Aorta (tissue), 5 donors: ENCODE results near the gene ACOT7. TPM values are rescaled to one million over a fixed set of nuclear protein-coding genes. Genes with fewer than 3 reads are reported as not detected.

ENCODE experiments used
- ATAC-seq: fragments of 200-7000 bp; cut with Tn5 transposase; one replicate; pipeline ENCODE4 v1.9.1; 2022; ENCODE audit warnings: moderate library complexity; ENCODE audit not compliant: low FRiP score
- DNase-seq, 2 donors: peaks; one replicate each; pipeline ENCODE4 v3.0.0-alpha.2; 2020
- H3K27ac ChIP-seq, 2 donors: one replicate each; pipeline ENCODE4 v1.5.1; 2013; ENCODE audit warnings: low read length in 2 of 2, mild to moderate bottlenecking in 2 of 2, moderate library complexity in 2 of 2, control low read depth in 1 of 2, inconsistent platforms in 1 of 2, low read depth in 1 of 2
- H3K27me3 ChIP-seq, 2 donors: one replicate each; pipeline ENCODE4 v1.6.1; 2013; ENCODE audit warnings: control low read depth in 1 of 2, low read length in 1 of 2, mild to moderate bottlenecking in 1 of 2, moderate library complexity in 1 of 2; ENCODE audit not compliant: insufficient read depth in 2 of 2, control insufficient read depth in 1 of 2
- H3K36me3 ChIP-seq, 2 donors: one replicate each; pipeline ENCODE4 v1.6.1; 2013; ENCODE audit warnings: control low read depth in 1 of 2, low read length in 1 of 2, mild to moderate bottlenecking in 1 of 2; ENCODE audit not compliant: insufficient read depth in 2 of 2, control insufficient read depth in 1 of 2
- H3K4me1 ChIP-seq, 2 donors: one replicate each; pipeline ENCODE4 v1.6.1; 2013; ENCODE audit warnings: low read length in 2 of 2, control low read depth in 1 of 2, mild to moderate bottlenecking in 1 of 2, moderate library complexity in 1 of 2; ENCODE audit not compliant: insufficient read depth in 2 of 2, control insufficient read depth in 1 of 2
- H3K4me3 ChIP-seq, 2 donors: one replicate each; pipeline ENCODE4 v1.5.1; 2013; ENCODE audit warnings: low read length in 2 of 2, control low read depth in 1 of 2, mild to moderate bottlenecking in 1 of 2
- H3K9me3 ChIP-seq: one replicate; pipeline ENCODE4 v1.6.1; 2013; ENCODE audit warnings: mild to moderate bottlenecking, low read length; ENCODE audit not compliant: control insufficient read depth
- WGBS, 2 donors: extraction: QIAGEN DNeasy Blood & Tissue Kit; methylation state at CpG; one replicate each; pipeline ENCODE4 v1.1.7; 2013; 5-methylcytosine and 5-hydroxymethylcytosine counted together
- intact Hi-C, 2 donors: fragments of 100-400 bp; cut with DNase I; formaldehyde crosslinking; loops; one replicate each; pipeline versions ENCODE4 v1.14.2 to v1.15.0; 2022
- polyA plus RNA-seq, 2 donors: library from polyadenylated mRNA; stranded (reverse); fragments of 200-250 nt; gene quantifications; one replicate each; pipeline ENCODE4 v1.2.3, GENCODE V29; 2013
- total RNA-seq, 2 donors: library from RNA; stranded (reverse); fragmentation: NEBNext Ultra II Directional; extraction: Animal tissue kit (Norgen Biotek cat#: 25700); gene quantifications; one replicate each; pipeline ENCODE4 v1.2.1, GENCODE V29; 2021
- donor health status: healthy with polysubstance abuse.
- donor health status: Bipolar disorder and iron deficiency.
- donor health status: DM: no; HTN: no; CAD: no.
- donor health status: DM: no; HTN: no; CAD: no.
- donor health status: DM: yes; HTN: yes; CAD: no.

Gene ACOT7
- total and polyA plus RNA-seq, 4 donors = 12.5 to 22.6 (median 17.6) TPM

DNA sequence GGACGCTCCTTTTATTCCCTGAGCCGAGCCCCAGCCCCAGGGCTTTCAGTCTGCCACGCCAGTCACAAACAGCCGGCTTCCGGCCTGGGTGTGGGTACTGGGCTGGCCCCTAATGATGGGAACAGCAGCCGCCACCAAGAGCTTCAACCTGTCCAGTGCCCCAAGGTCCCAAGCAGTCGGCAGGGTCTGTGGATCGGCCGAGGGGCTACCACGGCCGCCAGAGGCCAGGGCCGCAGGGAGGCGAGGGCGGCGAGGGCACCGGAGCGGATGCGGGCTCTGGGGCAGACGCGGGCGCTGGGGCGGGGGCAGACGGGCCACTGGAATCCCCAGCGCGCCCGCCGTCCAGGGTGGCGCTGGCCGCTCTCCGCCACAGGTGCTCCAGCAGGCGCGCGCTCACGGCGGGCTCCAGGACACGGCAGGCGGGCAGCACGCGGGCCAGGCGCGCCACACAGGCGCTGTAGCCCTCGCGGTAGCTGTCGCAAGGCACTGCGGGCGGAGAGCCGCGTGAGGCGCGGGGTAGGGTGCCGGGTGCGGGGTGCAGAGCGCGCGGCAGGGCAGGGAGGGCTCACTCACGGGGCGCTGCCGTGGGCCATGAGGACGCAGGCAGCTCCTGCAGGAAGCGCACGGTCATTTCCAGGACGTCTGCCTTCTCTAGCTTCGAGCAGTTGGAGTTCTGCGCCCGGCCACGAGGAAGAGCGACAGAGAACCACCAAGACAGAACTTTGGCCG, 25.3 kb upstream of the ACOT7 start:
- intact Hi-C loops = no loop called here
- Histone ChIP-seq H3K9me3 (no peaks in the 10 kb centered on the region), H3K4me1 (no peaks in the 10 kb centered on the region), H3K27me3 (no peaks in the 10 kb centered on the region), H3K4me3 (no peak overlapping the region), H3K36me3 (no peaks in the 10 kb centered on the region), H3K27ac (no peak overlapping the region)
- ATAC-seq (no peak), DNase-seq (no peak)
- 7 to 8% methylated on average over 49 to 69 of the region's 69 CpGs for WGBS, 2 donors

DNA sequence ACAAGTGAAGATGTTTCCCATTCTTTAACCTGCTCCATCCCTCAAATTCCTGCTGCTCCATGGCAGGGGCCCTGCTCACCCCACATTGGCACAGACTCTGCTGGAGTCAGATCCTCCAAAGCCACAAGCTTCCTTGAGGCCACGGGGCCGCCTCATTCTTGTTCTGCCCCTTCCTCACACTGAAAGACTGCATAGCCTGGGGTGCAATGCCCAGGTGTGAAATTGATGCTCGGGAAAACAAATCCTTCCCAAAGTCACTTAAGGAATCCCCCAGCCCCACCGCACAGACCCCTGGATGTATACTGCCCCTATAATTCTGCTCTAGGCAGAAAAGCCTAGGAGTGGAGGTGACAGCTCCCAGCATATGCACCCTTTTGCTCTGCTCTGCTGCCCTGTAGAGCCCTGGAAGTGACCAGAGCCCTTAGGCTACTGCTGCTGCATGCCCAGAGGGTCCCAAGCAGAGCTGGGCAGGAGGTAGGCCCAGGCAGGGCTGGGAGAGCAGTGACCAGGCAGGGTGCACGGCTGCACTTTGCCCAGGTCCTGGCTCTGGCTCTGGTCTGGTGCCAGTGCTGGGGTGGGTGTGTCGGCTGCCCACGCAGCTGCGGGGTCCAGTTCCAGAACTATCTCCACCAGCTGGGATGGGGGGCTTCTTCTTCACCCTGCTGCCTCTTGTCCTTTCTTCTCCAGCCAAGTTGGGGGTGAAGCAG, 24.5 kb upstream of the ACOT7 start:
- Histone ChIP-seq H3K4me1 (no peaks in the 10 kb centered on the region), H3K27ac (no peak overlapping the region), H3K9me3 (no peaks in the 10 kb centered on the region), H3K4me3 (no peak overlapping the region), H3K27me3 (no peaks in the 10 kb centered on the region), H3K36me3 (no peaks in the 10 kb centered on the region)
- WGBS, 2 donors = 62 to 68% methylated on average over 8 of the region's 8 CpGs
- DNase-seq (no peak), ATAC-seq (no peak)
- intact Hi-C loops = no loop called here

DNA sequence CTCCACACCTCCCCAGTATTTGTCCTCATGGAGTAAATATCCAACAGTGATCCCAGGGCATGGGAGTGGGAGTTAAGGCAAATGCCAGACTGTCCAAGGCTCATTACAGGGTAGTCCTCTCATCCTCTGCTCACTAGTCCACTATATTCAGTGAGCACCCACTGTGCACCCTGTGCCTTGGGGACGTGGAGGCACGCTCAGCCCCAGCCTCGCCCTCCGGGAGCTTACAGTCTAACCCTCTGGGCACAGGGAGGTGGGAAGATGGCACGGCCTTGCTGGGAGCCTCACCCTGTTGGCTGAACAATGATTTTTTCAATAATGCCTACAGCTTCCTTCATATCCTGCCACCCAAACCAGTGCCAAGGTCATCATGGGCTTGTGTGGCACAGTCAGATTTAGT, 23.3 kb upstream of the ACOT7 start:
- H3K36me3 ChIP-seq = no peaks in the 10 kb centered on the region
- DNase-seq = no peak
- H3K27ac ChIP-seq = no peak overlapping the region
- no peak for ATAC-seq
- H3K9me3 ChIP-seq = no peaks in the 10 kb centered on the region
- H3K27me3 ChIP-seq = no peaks in the 10 kb centered on the region
- no peak overlapping the region for H3K4me3 ChIP-seq
- 92 to 93% methylated on average over 5 of the region's 5 CpGs for WGBS, 2 donors
- intact Hi-C loops = no loop called here
- H3K4me1 ChIP-seq = no peaks in the 10 kb centered on the region

DNA sequence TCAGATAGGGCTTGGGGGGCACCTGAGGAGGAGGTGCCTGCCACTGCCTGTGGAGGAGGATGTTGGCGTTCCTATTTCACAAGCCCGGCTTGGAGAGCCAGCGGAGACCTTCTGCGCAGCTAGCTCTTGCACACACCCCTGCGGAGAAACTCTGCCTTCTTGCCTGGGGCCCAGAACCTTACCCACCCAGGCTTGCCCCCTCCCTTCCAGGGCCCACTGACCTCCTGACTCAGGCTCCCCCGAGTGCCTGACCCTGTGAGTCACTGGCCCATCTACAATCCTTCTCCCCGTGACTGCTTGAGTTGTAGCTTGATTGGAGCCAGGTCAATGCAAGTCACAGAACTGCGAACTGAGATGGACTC, 22.7 kb upstream of the ACOT7 start:
- Histone ChIP-seq H3K27me3 (no peaks in the 10 kb centered on the region), H3K4me1 (no peaks in the 10 kb centered on the region), H3K9me3 (no peaks in the 10 kb centered on the region), H3K4me3 (no peak overlapping the region), H3K36me3 (no peaks in the 10 kb centered on the region), H3K27ac (no peak overlapping the region)
- intact Hi-C loops = no loop called here
- WGBS, 2 donors = 77 to 86% methylated on average over 8 of the region's 8 CpGs
- ATAC-seq = no peak
- no peak for DNase-seq

DNA sequence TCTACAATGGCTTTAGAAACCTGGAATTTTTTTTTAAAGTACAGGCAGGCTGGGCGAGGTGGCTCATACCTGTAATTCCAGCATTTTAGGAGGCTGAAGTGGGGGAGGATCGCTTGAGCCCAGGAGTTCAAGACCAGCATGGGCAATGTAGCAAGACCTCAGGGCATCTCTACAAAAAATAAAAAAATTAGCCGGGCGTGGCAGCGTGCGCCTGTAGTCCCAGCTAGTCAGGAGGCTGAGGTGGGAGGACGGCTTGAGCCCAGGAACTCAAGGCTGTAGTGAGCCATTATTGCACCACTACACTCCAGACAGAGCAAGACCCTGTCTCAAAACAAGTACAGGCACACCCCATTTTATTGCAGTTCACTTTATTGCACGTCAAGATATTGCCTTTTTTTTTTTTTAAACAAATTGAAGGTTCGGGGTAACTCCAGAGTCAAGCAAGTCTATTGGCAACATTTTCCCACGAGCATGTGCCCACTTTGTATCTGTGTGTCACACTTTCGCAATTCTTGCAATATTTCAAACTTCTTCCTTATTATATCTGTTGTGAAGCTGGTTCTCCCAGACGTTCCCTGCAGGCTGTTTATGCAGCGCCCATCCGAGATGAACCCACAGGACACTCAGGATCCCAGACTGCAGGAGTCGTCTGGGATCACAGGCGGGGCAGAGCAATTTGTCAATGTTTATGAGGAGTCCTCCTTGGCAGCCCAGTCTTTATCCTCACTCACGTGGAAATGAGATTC, 21.5 kb upstream of the ACOT7 start:
- Histone ChIP-seq H3K27ac (no peak overlapping the region), H3K36me3 (no peaks in the 10 kb centered on the region), H3K4me1 (no peaks in the 10 kb centered on the region), H3K4me3 (no peak overlapping the region), H3K27me3 (no peaks in the 10 kb centered on the region), H3K9me3 (no peaks in the 10 kb centered on the region)
- intact Hi-C loops = no loop called here
- no peak for ATAC-seq
- no peak for DNase-seq
- 64 to 65% methylated on average over 17 of the region's 17 CpGs for WGBS, 2 donors

DNA sequence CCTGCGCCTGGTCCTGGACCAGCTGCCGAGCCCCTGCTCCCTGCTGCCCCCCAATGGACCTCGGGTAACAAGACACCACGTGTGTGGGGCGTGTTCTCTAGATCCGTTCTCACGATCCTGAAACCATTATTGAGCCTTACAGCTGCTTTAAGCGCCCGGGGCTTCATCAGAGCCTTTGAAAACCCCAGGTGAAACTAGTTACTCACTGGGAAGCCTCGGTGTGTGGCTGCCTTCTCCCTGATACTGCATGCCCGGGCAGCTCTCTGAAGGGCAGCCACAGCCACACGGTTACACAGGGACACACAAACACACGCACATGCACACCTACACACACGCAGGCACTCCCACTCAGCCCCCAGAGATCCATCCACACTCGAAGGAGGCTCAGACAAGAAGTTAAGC, 20.9 kb upstream of the ACOT7 start:
- H3K4me3 ChIP-seq = no peak overlapping the region
- H3K36me3 ChIP-seq = no peaks in the 10 kb centered on the region
- whole genome bisulfite sequencing, 2 donors = 6% methylated on average over 15 of the region's 15 CpGs
- no peak overlapping the region for H3K27ac ChIP-seq
- no peaks in the 10 kb centered on the region for H3K9me3 ChIP-seq
- H3K4me1 ChIP-seq = no peaks in the 10 kb centered on the region
- no peak for ATAC-seq
- DNase-seq = no peak
- intact Hi-C loops = no loop called here
- no peaks in the 10 kb centered on the region for H3K27me3 ChIP-seq

DNA sequence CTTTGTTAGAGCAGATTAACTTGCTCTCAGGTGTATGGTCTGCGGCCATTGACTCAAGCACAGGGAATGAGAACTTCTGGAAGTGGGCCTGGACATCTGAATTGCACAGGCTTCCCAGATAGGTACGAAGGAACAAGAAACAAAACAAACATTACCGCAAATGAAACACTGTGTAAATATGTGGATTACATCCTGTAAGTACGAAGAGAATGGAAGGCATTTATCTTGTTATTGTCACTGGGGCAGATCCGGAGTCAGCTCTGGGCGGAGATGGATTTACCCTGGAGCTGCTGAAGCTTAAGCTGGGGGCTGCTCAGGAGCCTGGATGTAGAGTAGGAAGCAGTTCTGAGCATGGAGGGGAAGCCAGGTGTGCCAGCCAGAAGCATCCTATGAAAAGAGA, 19.3 kb upstream of the ACOT7 start:
- Histone ChIP-seq H3K27ac (no peak overlapping the region), H3K4me3 (no peak overlapping the region), H3K27me3 (no peaks in the 10 kb centered on the region), H3K9me3 (no peaks in the 10 kb centered on the region), H3K4me1 (no peaks in the 10 kb centered on the region), H3K36me3 (no peaks in the 10 kb centered on the region)
- DNase-seq = no peak
- no peak for ATAC-seq
- intact Hi-C loops = loop anchor here in 1 of 2 donors (2.0 kb wide), 1 partner anchor 54 kb away; no protein-coding TSS in a partner anchor
- 67 to 77% methylated on average over 6 of the region's 6 CpGs for WGBS, 2 donors

DNA sequence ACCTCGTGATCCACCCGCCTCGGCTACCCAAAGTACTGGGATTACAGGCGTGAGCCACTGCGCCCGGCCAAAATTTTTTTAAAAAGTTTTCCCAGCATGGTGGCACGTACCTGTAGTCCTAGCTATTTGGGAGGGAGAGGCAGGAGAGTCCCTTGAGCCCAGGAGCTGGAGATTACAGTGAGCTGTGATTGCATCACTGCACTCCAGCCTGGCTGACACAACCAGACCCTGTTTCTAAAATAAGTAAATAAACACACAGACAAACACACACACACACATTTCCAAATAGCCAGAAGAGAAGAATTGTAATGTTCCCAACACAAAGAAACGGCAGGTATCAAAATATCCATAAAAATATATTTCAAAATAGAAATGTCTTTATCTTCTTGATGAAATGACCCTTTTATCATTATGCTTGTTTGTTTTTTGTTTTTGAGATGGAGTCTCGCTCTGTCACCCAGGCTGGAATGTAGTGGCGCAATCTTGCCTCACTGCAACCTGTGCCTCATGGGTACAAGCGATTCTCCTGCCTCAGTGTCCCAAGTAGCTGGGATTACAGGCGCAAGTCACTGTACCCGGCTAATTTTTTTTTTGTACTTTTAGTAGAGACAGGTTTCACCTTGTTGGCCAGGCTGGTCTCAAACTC, 16.8 kb upstream of the ACOT7 start:
- H3K4me1 ChIP-seq = no peaks in the 10 kb centered on the region
- no peaks in the 10 kb centered on the region for H3K36me3 ChIP-seq
- ATAC-seq (no peak), DNase-seq (no peak)
- H3K27ac ChIP-seq = no peak overlapping the region
- H3K4me3 ChIP-seq = no peak overlapping the region
- WGBS, 2 donors = 85% methylated on average over 13 of the region's 13 CpGs
- intact Hi-C loops = no loop called here
- H3K27me3 ChIP-seq = no peaks in the 10 kb centered on the region
- H3K9me3 ChIP-seq = no peaks in the 10 kb centered on the region
